Effector memory CD8-positive, alpha-beta T cell (primary cell): ENCODE data around the gene COL4A6.
A peak's percentile ranks its signal among the peaks of the same experiment; 100 is the strongest.
"Not testable (repeated sequence)": the region's sequence is repeated elsewhere in the genome, so short reads cannot be mapped to it uniquely, and the experiment has no call there.

ENCODE experiments used
- ATAC-seq: fragments of 150-1000 bp; cut with Tn5 transposase; replicated peaks from 2 replicates; pipeline ENCODE4 v1.10.0; 2021; ENCODE audit warnings: mild to moderate bottlenecking, moderate library complexity
- DNase-seq, 3 experiments: peaks; one replicate each; pipeline ENCODE4 v3.0.0; 2021
- H3K27ac Mint-ChIP-seq, 2 donors: one replicate each; pipeline ENCODE4 v1.8.0; 2022; ENCODE audit warnings: mild to moderate bottlenecking in 2 of 2, mixed read lengths in 2 of 2, moderate library complexity in 2 of 2
- H3K27me3 Mint-ChIP-seq, 2 donors: one replicate each; pipeline ENCODE4 v1.8.0; 2022; ENCODE audit warnings: mixed read lengths in 2 of 2
- H3K36me3 Mint-ChIP-seq: one replicate; pipeline ENCODE4 v1.8.0; 2022; ENCODE audit warnings: mild to moderate bottlenecking, moderate library complexity, mixed read lengths; ENCODE audit not compliant: insufficient read depth
- H3K4me1 Mint-ChIP-seq, 2 donors: one replicate each; pipeline ENCODE4 v1.8.0; 2022; ENCODE audit warnings: low read depth in 2 of 2, mixed read lengths in 2 of 2
- H3K4me3 Mint-ChIP-seq, 2 donors: one replicate each; pipeline ENCODE4 v1.8.0; 2022; ENCODE audit warnings: mild to moderate bottlenecking in 2 of 2, mixed read lengths in 2 of 2, moderate library complexity in 2 of 2
- H3K9me3 Mint-ChIP-seq, 2 donors: one replicate each; pipeline ENCODE4 v1.8.0; 2022; ENCODE audit warnings: mixed read lengths in 2 of 2
- total RNA-seq, 9 experiments: gene quantifications; one replicate each; lab custom pipeline; 2026; lab: John Stamatoyannopoulos, UW

COL4A6 gene
- 0 to 1.6 (median 0.13) reads per million in 9 experiments for total RNA-seq

- H3K4me1 Mint-ChIP-seq = peaks cover 0 to 4% of the 10 kb centered on the region in 2 donors
- no peak for ATAC-seq
- peak within 1 kb of the TSS in 1 of 2 donors; percentile 3 for H3K4me3 Mint-ChIP-seq
- H3K9me3 Mint-ChIP-seq = no peaks in the 10 kb centered on the region
- no peak within 1 kb of the TSS for H3K27ac Mint-ChIP-seq
- H3K36me3 Mint-ChIP-seq = no peaks in the 10 kb centered on the region
- peaks cover 5 to 28% of the 10 kb centered on the region in 2 donors for H3K27me3 Mint-ChIP-seq
- no peak for DNase-seq
Observed at GRCh38 chrX:108438110-108438623, at the start of gene COL4A6. TSS of gene COL4A6 (minus strand) at chrX:108438422. CDS start at chrX:108438196, 226 bp downstream.

GRCh38 chrX:108485960-108486359 lies 47.7 kb upstream of the COL4A6 start:
- no peaks in the 10 kb centered on the region for H3K9me3 Mint-ChIP-seq
- H3K36me3 Mint-ChIP-seq = no peaks in the 10 kb centered on the region
- DNase-seq (no peak), ATAC-seq (no peak)
- H3K4me3 Mint-ChIP-seq = no peak overlapping the region
- H3K4me1 Mint-ChIP-seq = no peaks in the 10 kb centered on the region
- no peaks in the 10 kb centered on the region for H3K27me3 Mint-ChIP-seq
- no peak overlapping the region for H3K27ac Mint-ChIP-seq

GRCh38 chrX:108484251-108484650 lies 46.0 kb upstream of the COL4A6 start:
- Mint-ChIP-seq H3K4me1 (no peaks in the 10 kb centered on the region), H3K9me3 (no peaks in the 10 kb centered on the region), H3K36me3 (no peaks in the 10 kb centered on the region), H3K27ac (no peak overlapping the region), H3K4me3 (no peak overlapping the region), H3K27me3 (no peaks in the 10 kb centered on the region)
- no peak for DNase-seq
- no peak for ATAC-seq

GRCh38 chrX:108481528-108481927 lies 43.3 kb upstream of the COL4A6 start:
- H3K9me3 Mint-ChIP-seq, H3K4me3 Mint-ChIP-seq, H3K36me3 Mint-ChIP-seq: not testable (repeated sequence)

GRCh38 chrX:108473979-108474378 lies 35.8 kb upstream of the COL4A6 start:
- H3K9me3 Mint-ChIP-seq = peaks cover 2 to 8% of the 10 kb centered on the region in 2 donors
- H3K27ac Mint-ChIP-seq = no peak overlapping the region
- no peaks in the 10 kb centered on the region for H3K27me3 Mint-ChIP-seq
- H3K4me3 Mint-ChIP-seq = no peak overlapping the region
- ATAC-seq (no peak), DNase-seq (no peak)
- no peaks in the 10 kb centered on the region for H3K36me3 Mint-ChIP-seq
- H3K4me1 Mint-ChIP-seq = no peaks in the 10 kb centered on the region

More at GRCh38 chrX:108481528-108481927, 43.3 kb upstream of the COL4A6 start:
- not testable (repeated sequence) for H3K27ac Mint-ChIP-seq, DNase-seq, H3K4me1 Mint-ChIP-seq, H3K27me3 Mint-ChIP-seq, ATAC-seq

GRCh38 chrX:108468486-108468885 lies 30.3 kb upstream of the COL4A6 start:
- H3K9me3 Mint-ChIP-seq = no peaks in the 10 kb centered on the region

GRCh38 chrX:108464604-108465003 lies 26.4 kb upstream of the COL4A6 start:
- Mint-ChIP-seq H3K9me3 (no peaks in the 10 kb centered on the region), H3K27ac (no peak overlapping the region), H3K4me3 (no peak overlapping the region), H3K4me1 (no peaks in the 10 kb centered on the region), H3K27me3 (no peaks in the 10 kb centered on the region), H3K36me3 (no peaks in the 10 kb centered on the region)
- DNase-seq = no peak
- ATAC-seq = no peak

More at GRCh38 chrX:108468486-108468885, 30.3 kb upstream of the COL4A6 start:
- DNase-seq (no peak), ATAC-seq (no peak)
- H3K27ac Mint-ChIP-seq = no peak overlapping the region
- H3K4me3 Mint-ChIP-seq = no peak overlapping the region
- H3K4me1 Mint-ChIP-seq = no peaks in the 10 kb centered on the region
- no peaks in the 10 kb centered on the region for H3K27me3 Mint-ChIP-seq
- H3K36me3 Mint-ChIP-seq = no peaks in the 10 kb centered on the region

- no peak for ATAC-seq
- DNase-seq = no peak
- Mint-ChIP-seq H3K9me3 (no peaks in the 10 kb centered on the region), H3K36me3 (no peaks in the 10 kb centered on the region), H3K4me1 (no peaks in the 10 kb centered on the region), H3K4me3 (no peak overlapping the region), H3K27me3 (no peaks in the 10 kb centered on the region), H3K27ac (no peak overlapping the region)
Observed at GRCh38 chrX:108456971-108457477, 18.8 kb upstream of the COL4A6 start.

- H3K27ac Mint-ChIP-seq = no peak overlapping the region
- no peaks in the 10 kb centered on the region for H3K36me3 Mint-ChIP-seq
- ATAC-seq (no peak), DNase-seq (no peak)
- H3K4me1 Mint-ChIP-seq = no peaks in the 10 kb centered on the region
- no peaks in the 10 kb centered on the region for H3K9me3 Mint-ChIP-seq
- no peaks in the 10 kb centered on the region for H3K27me3 Mint-ChIP-seq
- no peak overlapping the region for H3K4me3 Mint-ChIP-seq
Observed at GRCh38 chrX:108453841-108454240, 15.6 kb upstream of the COL4A6 start.

GRCh38 chrX:108447303-108447702 lies 9.1 kb upstream of the COL4A6 start:
- ATAC-seq = no peak

GRCh38 chrX:108442901-108443464 lies 4.8 kb upstream of the COL4A6 start:
- Mint-ChIP-seq H3K27ac (no peak overlapping the region), H3K4me3 (no peak overlapping the region), H3K27me3 (peaks cover 5 to 22% of the 10 kb centered on the region in 2 donors), H3K36me3 (no peaks in the 10 kb centered on the region), H3K9me3 (no peaks in the 10 kb centered on the region), H3K4me1 (peaks cover 0 to 4% of the 10 kb centered on the region in 2 donors)
- no peak for ATAC-seq
- no peak for DNase-seq

More at GRCh38 chrX:108447303-108447702, 9.1 kb upstream of the COL4A6 start:
- H3K36me3 Mint-ChIP-seq = no peaks in the 10 kb centered on the region
- no peak overlapping the region for H3K4me3 Mint-ChIP-seq
- H3K27me3 Mint-ChIP-seq = no peaks in the 10 kb centered on the region
- DNase-seq = no peak
- H3K9me3 Mint-ChIP-seq = no peaks in the 10 kb centered on the region
- H3K27ac Mint-ChIP-seq = no peak overlapping the region
- no peaks in the 10 kb centered on the region for H3K4me1 Mint-ChIP-seq

GRCh38 chrX:108439961-108440696 lies 1.9 kb upstream of the COL4A6 start:
- peaks cover 5 to 28% of the 10 kb centered on the region in 2 donors for H3K27me3 Mint-ChIP-seq
- no peaks in the 10 kb centered on the region for H3K36me3 Mint-ChIP-seq
- ATAC-seq (no peak), DNase-seq (no peak)
- H3K4me3 Mint-ChIP-seq = peak overlapping the region; percentile 29 to 67
- peaks cover 0 to 4% of the 10 kb centered on the region in 2 donors for H3K4me1 Mint-ChIP-seq
- no peaks in the 10 kb centered on the region for H3K9me3 Mint-ChIP-seq
- H3K27ac Mint-ChIP-seq = no peak overlapping the region

GRCh38 chrX:108439426-108439942 lies 1.3 kb upstream of the COL4A6 start, which contains the start of gene COL4A5:
TSS of gene COL4A5 (plus strand) at chrX:108439838. CDS start at chrX:108440126, 288 bp downstream.
- H3K36me3 Mint-ChIP-seq = no peaks in the 10 kb centered on the region
- ATAC-seq (no peak), DNase-seq (no peak)
- no peak within 1 kb of the TSS for H3K27ac Mint-ChIP-seq
- peaks cover 5 to 28% of the 10 kb centered on the region in 2 donors for H3K27me3 Mint-ChIP-seq
- H3K4me3 Mint-ChIP-seq = peak within 1 kb of the TSS; percentile 29 to 67
- H3K9me3 Mint-ChIP-seq = no peaks in the 10 kb centered on the region
- H3K4me1 Mint-ChIP-seq = peaks cover 0 to 4% of the 10 kb centered on the region in 2 donors
